GM19463 (cell line): ENCODE measurements around the gene LRMDA.

ENCODE experiments used
- ATAC-seq: cut with Tn5 transposase; IDR thresholded peaks from one replicate; pipeline ENCODE4 v1.9.1; 2021; ENCODE audit warnings: mild to moderate bottlenecking, moderate library complexity; ENCODE audit not compliant: unreplicated experiment

The LRMDA gene

GRCh38 chr10:75935650-75936400 is 504.4 kb downstream of the LRMDA start:
- ATAC-seq = no peak

- no peak for ATAC-seq
Observed at GRCh38 chr10:75936841-75937240, 505.4 kb downstream of the LRMDA start.

GRCh38 chr10:75937823-75938222 is 506.4 kb downstream of the LRMDA start:
- no peak for ATAC-seq

- ATAC-seq = no peak
Observed at GRCh38 chr10:75938380-75939122, 507.1 kb downstream of the LRMDA start.

DNA sequence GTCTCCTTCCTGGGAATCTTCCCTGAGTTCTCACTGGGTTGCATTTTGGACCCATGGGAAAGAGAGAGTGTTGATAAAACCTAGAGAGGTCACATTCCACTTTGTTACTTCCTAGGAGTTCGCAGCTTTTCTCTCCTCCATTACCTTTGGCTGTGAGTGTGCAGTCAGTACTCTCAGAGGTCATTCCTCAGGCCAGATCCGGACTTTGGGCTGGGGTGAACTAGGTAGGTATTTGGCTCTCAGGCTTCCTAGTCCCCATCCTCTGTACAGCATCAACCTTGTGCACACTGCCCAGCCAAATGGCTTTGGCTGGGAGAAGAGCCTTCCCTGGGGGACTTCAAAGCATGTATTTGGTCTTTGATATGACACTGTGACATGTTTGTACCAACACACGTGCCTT is 508.1 kb downstream of the LRMDA start:
- ATAC-seq = no peak

DNA sequence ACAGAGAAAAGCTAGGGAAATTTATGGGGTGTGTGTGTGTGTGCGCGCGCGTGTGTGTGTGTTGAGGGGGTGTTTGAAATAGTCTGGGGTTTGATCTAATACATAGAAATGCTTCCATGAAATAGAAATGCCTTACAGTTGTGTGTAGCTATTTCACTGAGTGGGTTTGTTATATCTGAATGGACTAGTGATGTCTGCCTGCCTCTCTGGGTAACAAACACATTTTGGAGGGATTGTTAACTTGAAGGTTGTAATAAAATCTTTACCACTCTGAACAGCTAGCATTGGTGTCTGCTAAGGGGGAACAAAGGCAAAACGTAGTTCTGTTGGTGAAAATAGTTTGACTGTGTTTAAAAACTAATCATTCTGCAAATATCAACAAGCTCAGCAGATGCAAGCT is 509.3 kb downstream of the LRMDA start:
- ATAC-seq = no peak

GRCh38 chr10:75941223-75941801 is 509.9 kb downstream of the LRMDA start:
- ATAC-seq = no peak

- ATAC-seq = no peak
Observed at GRCh38 chr10:75944061-75944460, 512.6 kb downstream of the LRMDA start.

GRCh38 chr10:75948583-75948982 is 517.2 kb downstream of the LRMDA start:
- no peak for ATAC-seq

DNA sequence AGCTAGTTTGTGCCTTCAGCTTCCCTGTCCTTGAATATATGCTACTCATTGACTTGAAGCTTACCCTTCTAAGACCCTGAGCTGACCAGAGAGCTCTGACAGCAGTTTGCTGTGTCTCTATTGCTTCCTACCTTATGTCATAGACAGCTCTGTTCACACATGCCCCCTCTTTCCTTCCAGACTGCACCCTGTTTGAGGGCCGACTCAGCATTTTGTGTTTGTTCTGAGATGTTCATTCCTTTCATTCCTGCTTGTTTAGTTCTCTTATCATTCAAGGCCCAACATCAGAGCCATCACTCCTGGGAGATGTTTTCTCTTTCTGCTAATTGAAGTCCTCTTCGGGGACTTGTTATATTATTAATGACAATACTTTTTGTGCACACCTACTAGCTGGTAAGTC is 518.9 kb downstream of the LRMDA start:
- ATAC-seq = no peak

DNA sequence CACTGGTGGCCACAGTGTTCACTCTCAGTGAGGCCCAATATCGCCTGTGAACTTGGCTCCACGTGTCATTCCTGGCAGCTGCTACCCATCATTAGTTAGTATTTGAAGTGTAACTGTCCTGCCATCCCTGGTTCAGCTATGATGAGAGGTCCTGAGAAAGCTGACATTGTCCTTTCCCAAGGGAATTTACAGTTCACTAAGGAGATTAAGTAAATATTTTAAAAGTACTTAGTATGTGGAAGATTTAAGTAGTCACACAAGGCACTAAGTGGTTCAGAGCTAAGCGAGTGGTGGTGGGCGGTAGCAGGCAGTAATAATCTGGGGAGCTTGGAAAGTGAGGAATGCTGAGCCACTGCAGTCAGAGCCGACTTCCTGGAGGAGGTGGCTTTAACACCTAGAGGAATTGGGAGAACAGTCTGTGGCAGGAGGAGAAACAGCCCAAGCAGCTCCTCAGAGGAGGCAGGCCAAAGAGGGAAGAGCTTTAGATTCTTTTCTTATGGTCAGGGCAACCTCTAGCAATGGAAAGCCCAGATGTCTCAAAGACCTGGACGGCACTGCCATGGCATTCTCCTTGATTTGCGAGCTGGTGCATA is 519.7 kb downstream of the LRMDA start:
- no peak for ATAC-seq

GRCh38 chr10:75951627-75952026 is 520.2 kb downstream of the LRMDA start:
- ATAC-seq = no peak

GRCh38 chr10:75952093-75952492 is 520.7 kb downstream of the LRMDA start:
- ATAC-seq = no peak

DNA sequence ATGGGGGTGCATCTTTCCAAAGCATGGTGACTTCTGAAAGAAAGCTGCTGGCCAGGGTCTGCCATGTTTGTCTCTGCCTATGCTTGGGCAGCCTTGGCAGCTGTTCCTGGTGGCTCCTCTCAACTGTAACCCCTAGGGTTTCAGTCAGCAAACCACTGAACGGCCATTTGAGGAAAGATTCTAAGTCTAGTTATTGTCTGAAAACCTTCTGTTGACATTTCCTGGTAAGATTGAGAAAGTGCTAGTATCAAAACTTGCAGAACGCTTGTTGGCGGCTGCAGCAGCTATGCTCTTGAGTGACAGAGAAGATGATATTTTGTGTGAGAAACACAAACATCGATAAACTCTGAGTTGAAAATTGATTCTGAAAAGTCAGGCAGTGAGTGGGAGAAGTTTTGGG is 523.1 kb downstream of the LRMDA start:
- no peak for ATAC-seq

DNA sequence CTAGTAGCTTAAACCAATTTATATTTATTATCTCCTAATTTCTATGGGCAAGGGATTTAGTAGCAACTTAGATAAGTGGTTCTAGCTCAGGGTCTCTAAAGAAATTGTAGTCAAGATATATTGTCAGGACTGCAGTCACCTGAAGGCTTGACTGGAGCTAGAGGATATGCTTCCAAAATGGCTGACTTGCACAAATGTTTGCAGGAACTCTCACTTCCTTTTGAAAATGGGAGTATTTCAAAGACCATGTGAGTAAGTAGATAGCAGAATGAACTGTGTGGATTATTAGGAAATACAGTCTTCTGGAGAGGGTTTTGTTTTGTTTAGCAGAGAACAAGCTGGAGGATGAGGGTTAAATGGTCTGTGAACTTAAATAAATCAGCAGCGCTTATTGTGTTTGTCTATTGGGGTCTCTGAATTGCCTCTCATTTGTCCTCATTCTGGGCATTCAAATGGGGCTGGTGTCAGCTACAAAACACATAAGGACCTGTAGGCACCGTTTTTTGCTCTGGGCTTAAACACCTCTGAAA is 524.6 kb downstream of the LRMDA start:
- no peak for ATAC-seq

DNA sequence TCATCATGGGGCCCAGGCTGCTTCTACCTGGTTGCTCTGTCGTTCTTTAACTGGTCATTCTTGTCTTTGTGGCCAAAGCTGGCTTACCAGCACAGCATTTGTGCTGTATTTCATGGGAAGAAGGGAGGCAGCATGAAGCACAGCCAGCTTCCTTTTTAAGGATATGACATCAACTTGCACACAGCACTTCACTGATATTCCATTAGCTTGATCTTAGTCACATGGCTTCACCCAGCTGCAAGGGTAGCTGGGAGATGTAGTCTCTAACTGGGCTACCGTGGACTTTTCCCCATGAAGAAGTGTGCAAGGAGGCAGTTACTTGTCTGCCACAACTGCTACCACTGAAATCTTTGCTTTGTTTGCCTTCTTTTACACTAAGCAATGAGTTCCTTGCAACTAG is 525.2 kb downstream of the LRMDA start:
- ATAC-seq = no peak

DNA sequence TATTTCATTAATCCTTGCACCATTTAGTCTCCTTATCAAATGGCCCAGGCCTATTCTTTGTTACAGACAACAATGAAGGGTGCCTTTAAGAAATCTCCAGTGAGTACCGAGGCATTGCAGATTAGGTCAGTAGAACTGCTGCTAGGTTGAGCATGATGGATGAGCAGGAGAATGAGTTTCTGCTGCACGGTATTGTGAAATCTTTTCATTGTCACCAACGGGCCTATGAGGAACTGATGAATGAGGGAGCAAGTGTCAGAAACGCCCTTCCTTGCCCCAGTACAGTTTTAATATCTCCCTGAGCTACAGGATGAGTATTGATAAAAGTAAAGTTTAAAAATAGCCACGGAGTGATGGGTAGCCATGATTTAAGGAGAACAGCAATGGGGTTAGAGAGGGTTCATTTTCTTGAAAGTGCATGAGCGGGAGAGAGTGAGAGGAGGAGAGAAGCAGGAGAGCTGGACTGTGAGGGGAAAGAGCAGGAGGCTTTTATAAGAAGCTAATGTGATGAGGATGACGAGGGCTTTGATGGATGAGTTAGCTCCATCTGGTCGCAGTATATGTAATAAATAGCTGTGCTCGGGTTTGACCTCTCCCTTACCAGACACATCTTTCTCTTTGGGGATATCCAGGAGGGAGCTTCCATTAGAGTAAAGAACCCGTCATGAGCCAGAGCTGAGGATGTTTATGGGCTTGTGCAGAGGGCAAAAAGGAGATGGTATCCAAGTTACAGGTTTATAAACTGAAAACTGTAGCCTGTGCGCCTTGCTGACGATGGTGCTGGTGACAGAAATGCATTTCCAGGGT is 526.1 kb downstream of the LRMDA start:
- ATAC-seq = no peak

- ATAC-seq = no peak
Observed at GRCh38 chr10:75959209-75959608, 527.8 kb downstream of the LRMDA start.

DNA sequence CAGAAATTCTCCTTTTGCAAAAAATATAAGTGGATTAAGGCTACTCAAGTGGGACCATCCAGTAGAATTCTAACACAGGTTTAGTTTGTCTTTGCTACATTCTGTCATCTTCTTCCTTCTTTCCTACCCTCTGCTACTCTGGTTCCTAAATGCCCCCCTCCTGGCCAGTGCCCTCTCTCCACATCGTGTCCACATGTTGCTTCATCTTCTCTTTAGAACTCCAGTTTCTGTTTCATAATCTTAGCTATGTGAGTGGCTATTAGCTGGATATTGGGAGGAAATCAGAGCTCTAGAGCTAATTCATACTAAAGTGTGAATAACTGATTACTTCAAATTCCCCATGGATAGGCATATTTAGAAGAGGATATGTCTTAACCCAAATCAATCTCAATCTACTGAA is 528.5 kb downstream of the LRMDA start:
- no peak for ATAC-seq

- ATAC-seq = no peak
Observed at GRCh38 chr10:75962395-75963061, 531.1 kb downstream of the LRMDA start.
